Mesenteric fat pad (tissue), 1 donor: Measurements from ENCODE around the gene ENTREP1. TPM values are rescaled to one million over a fixed set of nuclear protein-coding genes. Genes with fewer than 3 reads are reported as not detected.

Source experiments
- DNase-seq: peaks from one replicate; pipeline ENCODE4 v3.0.0-alpha.2; 2020; ENCODE audit warnings: low spot score
- total RNA-seq: library from RNA; stranded (reverse); fragmentation: NEBNext Ultra II Directional; extraction: Animal tissue kit (Norgen Biotek cat#: 25700); gene quantifications from one replicate; pipeline ENCODE4 v1.2.1, GENCODE V29; 2021
- donor health status: DM: yes; HTN: yes; CAD: no.

The ENTREP1 gene
- total RNA-seq, 1 donor from 2014 or later: 3.9 TPM

DNA sequence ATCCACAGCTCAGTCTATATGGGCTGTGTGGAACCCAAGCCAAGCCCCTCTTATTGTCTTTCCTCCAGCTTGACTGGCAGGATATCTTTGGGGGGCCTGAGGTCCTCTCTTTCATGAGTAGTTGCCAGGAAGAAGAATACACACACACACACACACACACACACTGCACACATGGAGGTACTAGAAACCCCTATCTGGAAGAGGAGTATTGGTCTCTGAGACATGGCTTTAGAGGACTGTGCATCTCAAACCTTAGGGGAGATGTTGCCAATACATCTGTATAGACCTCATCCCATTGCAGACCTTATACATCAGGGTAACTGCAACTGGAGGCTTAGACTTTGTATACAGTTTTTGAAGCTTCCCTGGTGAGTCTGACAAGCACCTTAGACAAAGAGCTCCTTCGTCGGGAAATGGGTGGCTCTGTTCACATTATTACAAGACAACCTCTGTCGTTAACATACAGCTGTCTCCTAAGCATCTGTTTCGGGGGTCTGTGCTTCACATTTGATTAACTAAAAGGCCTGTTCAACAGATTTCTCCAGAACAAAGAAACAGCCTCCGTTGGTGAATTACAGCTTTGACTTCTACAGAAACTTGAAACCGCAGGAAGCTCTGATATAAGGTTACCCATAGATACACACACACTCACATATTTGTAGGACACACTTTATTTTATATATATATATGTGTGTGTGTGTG, 5.5 kb upstream of the ENTREP1 start:
- DNase-seq: no peak

DNA sequence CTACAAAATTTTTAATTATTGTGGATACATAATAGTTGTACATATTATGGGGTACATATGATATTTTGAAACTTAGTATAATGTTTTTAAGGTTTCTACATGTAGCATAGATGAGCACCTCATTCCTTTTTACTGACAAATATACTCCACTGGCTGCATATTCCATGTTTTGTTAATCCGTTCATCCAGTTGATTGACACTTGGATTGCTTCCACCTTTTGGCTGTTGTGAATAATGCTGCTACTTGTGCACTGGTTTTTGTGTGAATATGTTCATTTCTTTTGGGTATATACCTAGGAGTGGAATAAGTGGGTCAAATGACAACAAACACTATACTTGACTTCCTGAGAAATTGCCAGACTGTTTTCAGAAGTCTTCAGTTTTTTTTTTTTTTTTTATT, 2.8 kb upstream of the ENTREP1 start:
- no peak for DNase-seq

DNA sequence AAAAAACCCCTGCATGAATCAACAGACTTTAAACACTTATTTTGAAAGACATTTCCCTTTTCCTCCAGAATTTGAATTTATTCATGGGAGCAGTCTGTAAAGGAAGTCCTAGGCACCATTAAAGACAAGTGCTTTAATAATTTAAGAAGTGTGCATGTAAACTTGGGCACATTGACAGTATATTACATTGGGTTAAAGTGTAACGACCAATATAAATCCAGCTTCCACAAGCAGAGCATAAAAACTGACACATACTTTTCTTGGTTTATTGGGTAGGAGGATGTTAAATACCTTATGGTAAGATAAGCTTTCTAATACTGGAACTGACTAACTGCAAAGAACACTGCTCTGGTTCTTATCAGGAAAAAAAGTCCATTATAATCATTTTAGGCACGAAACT, 1.2 kb upstream of the ENTREP1 start:
- DNase-seq: no peak

DNA sequence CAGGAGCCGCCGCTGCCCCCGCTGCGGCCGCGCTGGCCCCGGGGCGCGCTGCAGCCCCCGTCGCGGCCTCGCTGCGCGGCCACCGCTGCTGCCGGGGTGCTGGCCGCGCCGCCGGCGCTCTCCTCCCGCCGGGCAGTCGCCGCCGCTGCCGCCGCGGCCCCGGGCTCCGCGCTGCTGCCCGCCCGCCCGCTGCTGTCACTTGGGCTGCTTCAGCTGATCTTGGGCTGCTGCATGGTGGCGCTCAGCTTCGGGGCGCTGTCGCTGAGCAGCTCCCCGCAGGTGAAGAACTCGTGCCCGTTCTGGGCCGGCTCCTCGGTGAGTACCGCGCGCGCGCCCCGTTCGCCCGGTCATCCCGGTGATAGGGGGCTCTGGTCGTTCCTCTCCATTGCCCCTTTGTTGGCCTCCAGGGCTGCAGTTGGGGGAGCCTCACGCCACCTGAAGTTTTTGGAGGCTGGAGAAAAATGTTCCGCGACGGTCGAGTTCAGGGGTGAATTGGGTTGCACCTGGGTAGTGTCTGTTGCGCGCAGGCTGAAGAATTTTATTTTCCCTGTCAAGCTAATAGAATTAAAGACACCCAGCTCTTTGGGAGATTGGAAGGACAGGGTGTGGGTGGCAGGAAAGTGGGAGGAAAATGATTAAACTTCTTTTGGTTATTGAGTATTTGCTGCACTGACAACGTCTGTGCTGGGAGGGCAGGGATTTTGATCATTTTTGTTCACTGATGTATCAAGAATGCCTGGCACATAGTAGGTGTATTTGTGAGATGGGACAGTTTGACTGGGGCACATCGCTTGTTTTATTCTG, 596 bp downstream of the ENTREP1 start:
- no peak for DNase-seq

DNA sequence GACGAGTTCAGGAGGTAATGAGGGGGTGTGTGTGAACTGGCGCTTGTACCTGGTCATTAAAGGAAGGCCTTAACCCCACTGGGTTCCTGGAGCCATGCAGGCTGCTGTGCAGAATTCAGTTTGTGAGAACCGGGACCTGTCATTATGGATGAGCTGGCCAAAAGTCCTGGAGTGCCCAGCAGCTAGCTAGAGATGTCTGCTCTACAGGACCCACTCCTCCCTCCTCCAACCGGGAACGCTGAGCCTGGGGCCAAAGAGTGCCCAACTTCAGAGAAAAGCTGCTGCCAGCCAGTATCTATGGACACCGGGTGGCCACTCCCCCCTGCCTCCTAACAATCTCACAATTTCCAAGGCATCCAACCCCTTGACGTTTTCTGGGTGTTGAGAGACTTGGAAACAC, 1.2 kb downstream of the ENTREP1 start:
- no peak for DNase-seq

DNA sequence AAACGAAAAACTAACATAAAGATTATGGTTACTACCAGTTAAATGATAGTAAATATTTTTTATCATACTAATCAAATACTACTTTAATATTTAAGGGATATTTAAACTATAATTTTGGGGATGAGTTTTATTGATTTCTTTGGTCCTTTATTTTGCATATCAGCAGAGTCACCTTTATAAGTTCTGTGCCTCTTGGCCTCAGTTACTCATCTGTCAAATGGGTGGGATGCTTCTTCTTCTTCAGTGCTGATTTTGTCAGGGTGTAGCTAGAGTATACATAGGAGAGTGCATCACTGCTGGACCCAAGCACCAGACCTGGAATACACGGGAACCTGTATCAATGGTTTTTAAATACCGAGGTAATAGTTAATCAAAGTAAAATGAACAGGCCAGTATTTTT, 5.6 kb downstream of the ENTREP1 start:
- no peak for DNase-seq

DNA sequence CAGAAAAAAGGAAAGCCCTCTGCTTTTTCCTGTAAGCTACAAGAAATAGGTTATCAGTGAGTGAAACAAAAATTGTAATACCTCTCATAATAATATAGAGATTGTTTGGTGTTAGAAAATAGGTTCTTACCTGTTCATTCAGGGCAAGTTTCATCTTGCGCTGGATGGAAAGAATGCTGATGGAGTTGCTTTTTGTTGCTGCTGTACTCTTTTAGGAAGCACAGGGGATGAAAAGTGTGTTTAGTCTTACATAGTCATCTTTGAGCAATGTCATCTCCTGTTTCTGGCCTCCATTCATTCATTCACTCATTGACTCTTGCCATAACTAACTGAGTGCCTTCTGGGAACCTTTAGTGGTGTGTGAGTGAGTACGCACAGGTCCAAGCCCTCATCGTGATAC, 6.4 kb downstream of the ENTREP1 start:
- DNase-seq: no peak

DNA sequence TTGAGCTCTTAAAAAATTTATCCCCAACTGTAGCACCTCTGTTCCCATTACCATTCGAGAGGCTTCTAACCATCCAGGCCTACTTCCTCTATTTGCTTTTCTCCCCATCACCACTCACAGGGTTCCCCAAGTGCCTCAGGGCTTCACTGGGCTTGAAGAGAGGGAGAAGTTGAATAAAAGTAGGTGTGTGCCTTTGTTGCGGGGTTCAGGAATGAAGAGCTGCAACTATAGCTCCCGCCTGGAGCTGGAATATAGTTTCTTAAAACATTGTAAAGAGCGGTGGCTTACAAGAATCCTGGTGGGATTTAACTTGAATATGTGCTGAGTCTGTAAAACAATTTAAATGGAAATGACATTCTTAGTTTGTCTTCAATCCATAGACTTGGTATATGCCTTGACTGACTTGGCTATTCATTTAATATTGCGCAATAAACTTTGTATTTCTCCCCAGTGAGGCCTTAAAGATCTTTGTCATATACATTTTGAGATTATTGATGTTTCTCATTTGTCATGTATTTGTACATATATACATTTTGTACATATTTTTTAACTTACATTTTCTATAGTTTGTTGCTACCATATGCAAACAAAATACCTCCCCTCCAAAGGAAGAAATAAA, 7.2 kb downstream of the ENTREP1 start:
- DNase-seq: no peak

DNA sequence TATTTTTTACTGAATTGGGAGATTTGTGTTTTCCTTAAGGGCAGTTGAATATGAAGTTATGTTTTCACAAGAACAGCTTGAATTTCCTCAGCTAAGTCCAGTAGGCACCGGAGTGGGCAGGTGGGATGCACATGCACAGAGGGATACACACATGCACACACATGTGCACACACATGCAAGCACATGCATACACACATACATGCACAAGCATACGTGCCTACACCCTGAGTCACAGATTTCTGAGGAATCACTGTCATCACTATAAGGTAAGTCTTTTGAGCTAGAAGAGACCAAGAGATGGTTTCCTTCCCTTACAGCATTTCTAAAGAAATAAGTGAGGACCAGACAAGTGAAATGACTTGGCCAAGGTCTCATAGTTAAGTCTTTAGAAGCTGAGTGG, 8.7 kb downstream of the ENTREP1 start:
- DNase-seq: no peak

DNA sequence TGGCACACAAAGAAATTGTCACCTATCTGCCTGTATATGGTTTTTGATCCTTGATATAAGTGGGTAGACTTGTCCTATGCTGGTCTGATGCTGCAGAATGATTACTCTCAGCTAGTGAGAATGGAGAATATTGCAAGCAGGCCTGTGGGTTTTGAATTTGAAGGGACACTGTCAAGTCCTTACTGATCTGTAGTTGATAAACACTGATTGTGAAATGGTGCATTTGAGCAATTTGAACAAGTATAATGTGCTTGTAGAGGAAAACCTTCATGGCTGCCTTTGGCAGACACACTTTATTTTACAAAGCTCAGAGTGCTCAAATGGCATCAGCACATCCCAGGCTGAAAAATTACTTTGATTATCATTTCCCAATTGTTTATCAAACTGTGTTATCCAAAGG, 9.3 kb downstream of the ENTREP1 start:
- DNase-seq: no peak

DNA sequence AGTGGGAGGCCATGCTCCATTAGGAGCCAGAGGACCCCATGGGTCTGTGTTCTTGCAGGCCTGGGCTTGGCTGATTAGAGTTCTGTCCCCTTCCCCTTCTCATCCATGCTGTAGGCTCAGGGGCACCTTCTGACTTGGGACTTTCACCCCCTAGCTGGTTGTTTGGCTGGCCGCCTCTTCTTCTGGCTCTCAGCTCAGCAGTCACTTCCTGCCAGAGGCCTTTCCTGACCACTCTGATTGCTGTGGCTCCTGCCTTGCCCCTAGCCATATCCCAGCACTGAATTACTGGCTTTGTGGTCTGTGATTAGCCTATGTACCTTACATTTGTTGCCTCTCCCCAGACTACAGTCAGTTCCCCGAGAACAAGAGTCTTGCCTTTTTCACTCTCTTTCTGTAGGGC, 14.6 kb downstream of the ENTREP1 start:
- no peak for DNase-seq

DNA sequence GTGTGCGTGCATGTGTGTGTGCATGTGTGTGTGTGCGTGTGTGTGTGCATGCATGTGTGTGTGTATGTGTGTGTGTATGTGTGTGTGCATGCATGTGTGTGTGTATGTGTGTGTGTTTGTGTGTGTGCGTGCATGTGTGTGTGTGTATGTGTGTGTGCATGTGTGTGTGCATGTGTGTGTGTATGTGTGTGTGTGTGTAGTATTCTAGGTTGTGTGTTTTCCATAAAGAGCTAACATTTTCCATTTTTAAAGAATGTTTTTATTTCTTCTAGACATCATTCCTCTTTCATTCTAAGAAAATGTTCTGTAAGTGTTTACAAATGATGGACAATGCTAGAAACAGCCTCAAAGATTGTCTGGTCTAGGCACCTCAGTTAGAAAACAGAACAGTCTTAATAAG, 15.6 kb downstream of the ENTREP1 start:
- no peak for DNase-seq

DNA sequence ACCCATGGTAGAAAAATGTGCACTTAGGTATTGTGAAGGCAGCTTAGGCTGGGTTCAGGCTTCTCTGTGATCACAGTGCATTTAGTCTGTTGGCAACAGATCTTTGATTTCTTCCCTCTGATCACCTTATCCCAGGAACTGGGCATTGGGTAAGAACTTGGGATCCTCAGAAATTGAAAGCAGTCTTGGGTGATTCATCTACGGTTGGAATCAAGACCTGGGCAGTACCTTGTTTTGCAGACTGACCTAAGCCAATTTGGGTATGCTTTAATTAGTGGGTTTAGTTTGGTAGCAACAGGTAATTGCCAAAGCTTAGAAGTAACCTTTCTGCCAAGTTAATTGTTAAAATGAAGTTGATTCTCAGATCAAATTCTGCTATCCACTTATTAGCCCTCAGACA, 17.8 kb downstream of the ENTREP1 start:
- no peak for DNase-seq

DNA sequence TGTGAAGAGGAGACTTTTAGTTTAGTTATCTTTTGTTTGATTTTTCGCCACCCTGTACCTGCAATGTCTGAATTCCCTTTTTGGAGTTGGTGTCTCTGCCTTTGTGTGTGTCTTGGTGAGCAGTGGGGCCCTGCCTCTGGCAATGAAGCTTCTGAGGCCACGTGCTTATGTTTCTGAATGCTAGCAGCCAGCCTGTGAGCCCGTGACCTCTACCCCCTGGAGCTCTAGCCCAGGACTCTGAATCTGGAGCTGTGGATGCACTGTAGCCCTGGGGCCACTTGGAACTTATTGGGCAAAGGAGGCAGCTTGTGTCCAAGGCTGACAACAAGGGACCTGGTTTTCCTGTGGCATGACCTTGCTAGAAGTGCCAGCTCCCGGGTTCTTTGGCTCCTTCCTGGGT, 19.4 kb downstream of the ENTREP1 start:
- DNase-seq: no peak

DNA sequence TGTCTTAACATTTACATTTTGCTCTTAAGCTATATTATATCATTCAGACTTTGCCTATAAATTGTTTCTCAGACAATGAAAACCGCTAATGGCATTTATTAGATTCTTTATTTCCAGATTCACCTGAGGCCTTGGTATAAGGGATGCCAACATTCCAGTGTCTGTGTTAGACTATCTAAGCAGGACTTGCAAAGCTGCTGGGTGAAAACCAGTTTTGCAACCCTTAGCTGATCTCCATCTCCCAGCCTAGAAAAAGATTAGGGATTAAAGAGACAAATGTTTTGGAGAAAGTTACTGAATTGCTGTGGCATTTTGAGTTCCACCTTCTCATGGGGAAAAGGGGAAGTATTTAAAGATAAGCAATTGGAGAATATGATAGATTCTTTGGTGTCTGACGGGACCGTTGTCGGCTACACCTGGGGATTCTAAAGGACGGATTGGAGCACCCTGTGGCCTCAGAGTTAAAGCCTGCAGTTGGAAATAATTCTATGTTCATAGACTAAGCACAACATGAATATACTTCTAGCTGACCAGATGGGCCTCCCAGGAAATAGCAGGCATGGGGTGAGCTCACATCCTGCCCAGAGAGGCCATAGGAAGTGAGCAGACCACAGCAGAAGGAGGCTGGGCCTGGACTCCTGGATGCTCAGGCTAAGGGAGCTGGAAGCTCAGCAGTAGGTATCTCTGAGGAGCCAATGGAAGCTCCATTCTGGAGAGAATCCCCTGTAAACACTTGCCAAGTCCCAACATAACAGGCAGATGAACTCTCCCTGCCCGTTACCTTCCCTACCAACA, 21.8 kb downstream of the ENTREP1 start:
- no peak for DNase-seq

DNA sequence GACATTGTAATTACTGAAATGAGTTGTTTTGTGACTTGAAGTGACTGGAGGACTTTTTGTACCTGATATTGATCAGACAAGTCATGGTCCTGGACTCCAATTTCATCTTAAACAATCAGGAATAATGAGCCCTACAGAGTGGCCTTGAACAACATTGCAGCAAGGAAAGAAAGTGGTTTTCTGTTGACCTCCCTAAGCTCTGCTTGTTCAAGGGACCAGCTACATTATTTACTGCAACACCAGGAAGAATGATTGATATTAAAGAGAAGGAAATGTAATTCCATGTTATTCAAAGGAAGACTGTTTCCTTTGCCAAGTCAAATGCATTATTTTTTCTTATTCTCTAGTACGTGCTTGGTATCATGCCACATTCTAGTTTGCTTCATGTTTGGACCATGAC, 22.6 kb downstream of the ENTREP1 start:
- no peak for DNase-seq

DNA sequence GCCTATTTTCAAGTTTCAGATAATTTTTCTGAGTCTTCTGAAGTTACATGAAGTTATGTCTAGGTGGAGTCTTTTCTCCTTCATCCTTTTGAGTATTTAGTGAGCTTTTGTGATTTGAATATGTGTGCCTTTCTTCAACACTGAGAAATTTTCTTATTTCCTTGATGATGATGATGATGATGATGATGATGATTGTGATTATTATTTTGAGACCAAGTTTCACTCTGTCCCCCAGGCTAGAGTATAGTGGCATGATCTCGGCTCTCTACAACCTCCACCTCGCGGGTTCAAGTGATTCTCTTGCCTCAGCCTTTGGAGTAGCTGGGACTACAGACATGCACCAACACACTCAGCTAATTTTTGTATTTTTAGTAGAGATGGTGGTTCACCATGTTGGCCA, 26.2 kb downstream of the ENTREP1 start:
- no peak for DNase-seq

DNA sequence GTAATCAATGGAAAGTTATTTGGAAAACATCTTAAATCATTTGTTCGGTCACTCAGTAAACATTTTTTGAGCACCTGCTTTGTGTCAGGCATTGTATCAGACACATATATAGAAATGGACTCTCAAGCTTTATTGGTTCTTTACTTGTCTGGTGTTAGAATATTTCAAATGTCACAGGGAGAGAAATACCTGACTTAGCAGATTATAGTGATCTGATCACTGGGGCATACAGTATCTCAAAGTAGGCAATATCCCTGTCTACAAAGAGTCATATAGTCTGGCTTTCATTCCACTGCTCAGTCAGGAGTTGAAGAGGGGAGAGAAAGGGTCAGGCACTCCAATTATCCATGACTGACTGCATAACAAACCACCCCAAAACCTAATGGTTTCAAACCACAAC, 30.2 kb downstream of the ENTREP1 start:
- DNase-seq: no peak

DNA sequence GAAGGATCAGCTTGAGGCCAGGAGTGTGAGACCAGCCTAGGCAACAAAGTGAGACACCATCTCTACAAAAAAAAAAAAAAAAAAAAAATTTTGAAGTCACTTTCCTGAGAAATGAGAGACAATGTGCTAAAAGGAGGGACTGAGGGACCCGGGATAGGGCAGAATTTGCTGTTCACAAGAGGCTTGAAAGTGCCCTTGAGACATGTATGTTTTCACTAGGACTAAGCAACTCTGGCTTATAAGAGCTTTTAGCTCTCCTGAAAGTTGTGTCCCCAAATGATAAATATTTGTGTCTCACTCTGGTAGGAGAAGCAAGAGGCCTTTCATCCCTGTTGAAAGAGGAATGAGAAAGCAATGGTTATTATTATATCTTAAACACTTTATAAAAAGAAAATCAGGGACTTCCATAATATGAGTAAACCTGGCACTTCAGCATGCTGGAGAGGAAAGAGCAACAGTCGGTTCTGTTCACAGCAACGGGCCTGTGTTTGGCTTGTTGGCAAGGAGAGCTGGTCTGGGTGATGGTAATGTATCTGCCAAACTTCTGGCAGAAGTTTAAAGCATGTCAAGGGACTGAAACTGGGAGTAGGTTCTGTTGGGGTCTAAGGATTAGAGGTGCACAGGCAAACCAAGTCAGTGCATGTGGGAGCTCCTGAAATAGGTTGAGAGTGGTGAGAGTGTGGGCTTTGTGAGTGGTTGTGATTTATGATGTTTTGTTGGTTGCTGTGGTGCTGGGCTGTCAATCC, 32.2 kb downstream of the ENTREP1 start:
- DNase-seq: no peak

DNA sequence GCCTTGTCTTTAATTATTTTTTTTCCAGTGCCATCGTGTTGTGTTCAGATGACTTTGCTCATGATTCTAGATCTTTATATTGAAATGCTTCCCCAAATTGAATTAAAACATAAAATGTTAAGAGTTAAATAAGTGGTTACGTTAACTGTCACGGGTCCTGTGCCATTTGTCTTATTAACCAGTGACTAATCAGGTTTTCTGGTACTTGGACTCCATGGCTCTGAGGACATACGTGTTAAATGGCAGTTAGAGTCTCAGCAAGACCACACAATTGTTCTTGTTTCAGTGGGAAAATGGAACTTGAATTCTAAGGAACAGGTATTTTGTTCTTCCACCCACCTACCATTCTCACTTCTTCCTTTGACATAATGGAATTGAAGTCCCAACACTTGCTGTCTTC, 32.8 kb downstream of the ENTREP1 start:
- DNase-seq: no peak

DNA sequence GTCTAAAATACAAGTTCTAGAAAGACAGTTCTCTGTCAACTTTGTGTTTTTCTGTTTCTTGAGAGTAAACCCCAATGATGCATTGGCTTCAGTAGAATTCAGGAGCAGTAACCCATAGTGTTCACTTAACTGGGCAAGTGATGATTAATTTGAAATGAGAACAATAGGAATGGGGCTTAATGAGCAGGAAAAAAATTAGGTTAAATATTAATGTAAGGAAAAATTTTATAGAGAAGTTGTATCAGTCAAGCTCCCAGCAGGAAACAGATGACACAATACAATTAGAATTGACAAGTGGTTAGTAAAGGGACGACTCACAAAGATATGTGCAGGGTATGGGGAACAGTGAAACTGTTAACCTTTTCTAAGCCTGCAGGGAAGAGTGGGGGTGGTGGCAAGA, 38.2 kb downstream of the ENTREP1 start:
- no peak for DNase-seq
